Neural cell (in vitro differentiated cells): Measurements from ENCODE around the gene DIS3L2.

Source experiments
- CTCF ChIP-seq: fragments of 450-650 bp; IDR thresholded peaks from 2 replicates; pipeline ENCODE4 v1.5.1; 2014; ENCODE audit warnings: antibody characterized with exemption, mild to moderate bottlenecking, moderate library complexity; ENCODE audit not compliant: poor library complexity, severe bottlenecking
- EZH2 ChIP-seq: fragments of 200-600, 300-800 bp; shearing (Covaris generic), sonication (generic); IDR thresholded peaks from 2 replicates; pipeline ENCODE4 v1.6.1; 2014; ENCODE audit warnings: antibody characterized with exemption, low read length, borderline replicate concordance, mild to moderate bottlenecking; ENCODE audit not compliant: insufficient read depth, poor library complexity, severe bottlenecking
- POLR2AphosphoS5 ChIP-seq: IDR thresholded peaks from 2 replicates; pipeline ENCODE4 v1.6.1; 2012
- TF ChIP-seq, protein P1 (sequence below): IDR thresholded peaks from 2 replicates; pipeline ENCODE4 v1.6.1; 2012; ENCODE audit warnings: borderline replicate concordance

DNA sequence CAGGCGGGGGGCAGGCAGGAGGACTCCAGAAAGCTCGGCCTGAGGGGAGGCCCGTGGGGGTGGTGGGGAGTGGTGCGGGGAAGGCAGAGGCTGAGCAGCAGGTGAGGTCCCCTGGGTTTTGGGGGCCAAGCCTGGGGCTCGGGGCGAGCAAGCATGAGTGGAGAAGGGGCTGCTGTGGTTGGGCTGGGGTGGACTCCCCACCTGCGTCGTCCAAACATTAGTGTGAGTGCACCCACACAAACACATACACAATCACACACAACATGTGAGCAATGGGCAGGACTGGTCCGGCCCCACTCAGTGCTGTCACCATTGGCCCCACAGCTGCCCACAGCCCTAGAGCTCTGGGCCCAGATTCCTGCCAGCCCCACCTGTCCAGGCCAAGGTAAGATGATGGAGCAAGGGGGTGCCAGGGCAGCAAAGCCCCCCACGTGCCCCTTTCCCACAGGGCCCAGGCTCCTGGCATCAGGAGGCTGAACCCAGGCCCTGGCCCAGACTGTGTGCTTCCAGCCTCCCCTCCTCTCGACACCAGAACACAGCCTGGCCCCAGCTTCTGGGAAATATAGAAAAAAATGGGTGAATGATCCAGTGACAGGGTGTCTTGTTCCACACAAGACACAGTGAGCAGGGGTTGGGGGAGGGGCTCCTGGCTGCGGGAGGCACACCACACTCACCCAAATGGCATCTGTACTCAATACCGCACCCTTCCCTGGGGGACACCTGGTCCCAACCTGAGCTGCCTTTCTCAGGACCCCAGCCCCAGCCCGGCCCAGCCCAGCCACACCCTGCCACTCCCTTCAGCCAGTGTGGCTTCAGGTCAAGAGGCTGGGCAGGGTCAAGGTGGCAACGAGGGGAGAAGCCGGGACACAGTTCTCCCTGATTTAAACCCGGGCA is 416.6 kb downstream of the DIS3L2 start:
- no peak for TF ChIP-seq CTCF
- TF ChIP-seq EZH2 = no peak
- TF ChIP-seq, protein P1, sequence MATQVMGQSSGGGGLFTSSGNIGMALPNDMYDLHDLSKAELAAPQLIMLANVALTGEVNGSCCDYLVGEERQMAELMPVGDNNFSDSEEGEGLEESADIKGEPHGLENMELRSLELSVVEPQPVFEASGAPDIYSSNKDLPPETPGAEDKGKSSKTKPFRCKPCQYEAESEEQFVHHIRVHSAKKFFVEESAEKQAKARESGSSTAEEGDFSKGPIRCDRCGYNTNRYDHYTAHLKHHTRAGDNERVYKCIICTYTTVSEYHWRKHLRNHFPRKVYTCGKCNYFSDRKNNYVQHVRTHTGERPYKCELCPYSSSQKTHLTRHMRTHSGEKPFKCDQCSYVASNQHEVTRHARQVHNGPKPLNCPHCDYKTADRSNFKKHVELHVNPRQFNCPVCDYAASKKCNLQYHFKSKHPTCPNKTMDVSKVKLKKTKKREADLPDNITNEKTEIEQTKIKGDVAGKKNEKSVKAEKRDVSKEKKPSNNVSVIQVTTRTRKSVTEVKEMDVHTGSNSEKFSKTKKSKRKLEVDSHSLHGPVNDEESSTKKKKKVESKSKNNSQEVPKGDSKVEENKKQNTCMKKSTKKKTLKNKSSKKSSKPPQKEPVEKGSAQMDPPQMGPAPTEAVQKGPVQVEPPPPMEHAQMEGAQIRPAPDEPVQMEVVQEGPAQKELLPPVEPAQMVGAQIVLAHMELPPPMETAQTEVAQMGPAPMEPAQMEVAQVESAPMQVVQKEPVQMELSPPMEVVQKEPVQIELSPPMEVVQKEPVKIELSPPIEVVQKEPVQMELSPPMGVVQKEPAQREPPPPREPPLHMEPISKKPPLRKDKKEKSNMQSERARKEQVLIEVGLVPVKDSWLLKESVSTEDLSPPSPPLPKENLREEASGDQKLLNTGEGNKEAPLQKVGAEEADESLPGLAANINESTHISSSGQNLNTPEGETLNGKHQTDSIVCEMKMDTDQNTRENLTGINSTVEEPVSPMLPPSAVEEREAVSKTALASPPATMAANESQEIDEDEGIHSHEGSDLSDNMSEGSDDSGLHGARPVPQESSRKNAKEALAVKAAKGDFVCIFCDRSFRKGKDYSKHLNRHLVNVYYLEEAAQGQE = no peak
- TF ChIP-seq POLR2AphosphoS5 = no peak
